Activated T-helper 1 cell treated with anti-CD3 and anti-CD28 coated beads, Interleukin-12 subunit alpha, Interleukin-12 subunit beta, Interleukin-2, Interleukin-4 antibody, amounts not matched to agents 30 ng/mL and 10 ng/mL and 1 ng/mL, durations not matched to agents 14 hours and 24 hours and 36 hours (primary cell): ENCODE results near the gene DCDC2. TPM values are rescaled to one million over a fixed set of nuclear protein-coding genes. Genes with fewer than 3 reads are reported as not detected.
"Not testable (repeated sequence)": the region's sequence is repeated elsewhere in the genome, so short reads cannot be mapped to it uniquely, and the experiment has no call there.

ENCODE experiments used
- DNase-seq: peaks from one replicate; pipeline ENCODE4 v3.0.0; 2021; ENCODE audit warnings: low spot score
- H3K27ac Mint-ChIP-seq: one replicate; pipeline ENCODE4 v1.8.0; 2021; ENCODE audit warnings: mild to moderate bottlenecking, mixed read lengths
- H3K27me3 Mint-ChIP-seq: one replicate; pipeline ENCODE4 v1.8.0; 2022; ENCODE audit warnings: mild to moderate bottlenecking, moderate library complexity, mixed read lengths; ENCODE audit not compliant: insufficient read depth
- H3K36me3 Mint-ChIP-seq: one replicate; pipeline ENCODE4 v1.8.0; 2021; ENCODE audit warnings: low read depth, mixed read lengths
- H3K4me1 Mint-ChIP-seq: one replicate; pipeline ENCODE4 v1.8.0; 2021; ENCODE audit warnings: low read depth, mixed read lengths
- H3K4me3 Mint-ChIP-seq: one replicate; pipeline ENCODE4 v1.8.0; 2021; ENCODE audit warnings: mild to moderate bottlenecking, moderate library complexity, mixed read lengths
- H3K9me3 Mint-ChIP-seq: one replicate; pipeline ENCODE4 v1.8.0; 2021; ENCODE audit warnings: mixed read lengths
- intact Hi-C: fragments of 100-400 bp; cut with micrococcal nuclease; formaldehyde crosslinking; loops from one replicate; pipeline ENCODE4 v1.15.1; 2024
- total RNA-seq: library from RNA; stranded (reverse); gene quantifications from 2 replicates; pipeline ENCODE4 v1.2.3, GENCODE V29; 2022

DCDC2 gene
- total RNA-seq, 1 donor from 2014 or later: not detected

GRCh38 chr6:24306038-24306437 lies 51.8 kb downstream of the DCDC2 start:
- Mint-ChIP-seq H3K27ac (no peak overlapping the region), H3K27me3 (peaks cover 8% of the 10 kb centered on the region), H3K4me1 (no peaks in the 10 kb centered on the region), H3K9me3 (no peaks in the 10 kb centered on the region), H3K4me3 (no peak overlapping the region), H3K36me3 (no peaks in the 10 kb centered on the region)
- intact Hi-C loops: no loop called here
- no peak for DNase-seq

GRCh38 chr6:24296944-24297343 lies 60.9 kb downstream of the DCDC2 start:
- H3K9me3 Mint-ChIP-seq: peaks cover 10% of the 10 kb centered on the region
- no peaks in the 10 kb centered on the region for H3K36me3 Mint-ChIP-seq
- H3K27ac Mint-ChIP-seq: no peak overlapping the region
- no peaks in the 10 kb centered on the region for H3K4me1 Mint-ChIP-seq
- H3K4me3 Mint-ChIP-seq: no peak overlapping the region
- no peak for DNase-seq
- no peaks in the 10 kb centered on the region for H3K27me3 Mint-ChIP-seq
- intact Hi-C loops: no loop called here

GRCh38 chr6:24293852-24294251 lies 64.0 kb downstream of the DCDC2 start:
- H3K4me1 Mint-ChIP-seq, DNase-seq, H3K36me3 Mint-ChIP-seq, H3K27me3 Mint-ChIP-seq, H3K9me3 Mint-ChIP-seq, H3K4me3 Mint-ChIP-seq, intact Hi-C loops, H3K27ac Mint-ChIP-seq: not testable (repeated sequence)

- DNase-seq: no peak
- no peaks in the 10 kb centered on the region for H3K9me3 Mint-ChIP-seq
- H3K27ac Mint-ChIP-seq: no peak overlapping the region
- H3K27me3 Mint-ChIP-seq: peaks cover 4% of the 10 kb centered on the region
- peaks cover 7% of the 10 kb centered on the region for H3K4me1 Mint-ChIP-seq
- no peaks in the 10 kb centered on the region for H3K36me3 Mint-ChIP-seq
- H3K4me3 Mint-ChIP-seq: no peak overlapping the region
- intact Hi-C loops: loop anchor here (10.0 kb wide), 1 partner anchor 408 kb away; no protein-coding TSS in a partner anchor
These were observed 70.6 kb downstream of the DCDC2 start for GRCh38 chr6:24287239-24287638.

- no peak overlapping the region for H3K4me3 Mint-ChIP-seq
- DNase-seq: no peak
- peaks cover 6% of the 10 kb centered on the region for H3K27me3 Mint-ChIP-seq
- peaks cover 7% of the 10 kb centered on the region for H3K4me1 Mint-ChIP-seq
- intact Hi-C loops: loop anchor here (10.0 kb wide), 1 partner anchor 411 kb away; no protein-coding TSS in a partner anchor
- H3K36me3 Mint-ChIP-seq: no peaks in the 10 kb centered on the region
- no peak overlapping the region for H3K27ac Mint-ChIP-seq
- H3K9me3 Mint-ChIP-seq: no peaks in the 10 kb centered on the region
These were observed 73.9 kb downstream of the DCDC2 start for GRCh38 chr6:24284006-24284405.

GRCh38 chr6:24283043-24283985 lies 74.5 kb downstream of the DCDC2 start:
- H3K4me3 Mint-ChIP-seq: no peak overlapping the region
- no peaks in the 10 kb centered on the region for H3K9me3 Mint-ChIP-seq
- intact Hi-C loops: loop anchor here (1.0 to 10.0 kb wide), 2 partner anchors 76 to 411 kb away; no protein-coding TSS in a partner anchor
- H3K27me3 Mint-ChIP-seq: peaks cover 6% of the 10 kb centered on the region
- H3K4me1 Mint-ChIP-seq: peaks cover 7% of the 10 kb centered on the region
- H3K27ac Mint-ChIP-seq: no peak overlapping the region
- no peaks in the 10 kb centered on the region for H3K36me3 Mint-ChIP-seq
- no peak for DNase-seq

GRCh38 chr6:24274441-24275083 lies 83.3 kb downstream of the DCDC2 start:
- Mint-ChIP-seq H3K9me3 (no peaks in the 10 kb centered on the region), H3K36me3 (no peaks in the 10 kb centered on the region), H3K4me3 (no peak overlapping the region), H3K27me3 (peaks cover 4% of the 10 kb centered on the region), H3K4me1 (no peaks in the 10 kb centered on the region), H3K27ac (no peak overlapping the region)
- intact Hi-C loops: no loop called here
- DNase-seq: no peak

- no peaks in the 10 kb centered on the region for H3K4me1 Mint-ChIP-seq
- intact Hi-C loops: no loop called here
- peaks cover 6% of the 10 kb centered on the region for H3K27me3 Mint-ChIP-seq
- no peaks in the 10 kb centered on the region for H3K9me3 Mint-ChIP-seq
- H3K27ac Mint-ChIP-seq: no peak overlapping the region
- H3K36me3 Mint-ChIP-seq: no peaks in the 10 kb centered on the region
- H3K4me3 Mint-ChIP-seq: no peak overlapping the region
- DNase-seq: no peak
These were observed 84.6 kb downstream of the DCDC2 start for GRCh38 chr6:24273096-24273870.

- intact Hi-C loops: no loop called here
- Mint-ChIP-seq H3K36me3 (no peaks in the 10 kb centered on the region), H3K4me1 (no peaks in the 10 kb centered on the region), H3K9me3 (no peaks in the 10 kb centered on the region), H3K4me3 (no peak overlapping the region), H3K27ac (no peak overlapping the region), H3K27me3 (peaks cover 6% of the 10 kb centered on the region)
- no peak for DNase-seq
These were observed 85.3 kb downstream of the DCDC2 start for GRCh38 chr6:24272553-24272952.

- no peak overlapping the region for H3K4me3 Mint-ChIP-seq
- H3K36me3 Mint-ChIP-seq: no peaks in the 10 kb centered on the region
- H3K9me3 Mint-ChIP-seq: no peaks in the 10 kb centered on the region
- no peak for DNase-seq
- H3K4me1 Mint-ChIP-seq: no peaks in the 10 kb centered on the region
- no peak overlapping the region for H3K27ac Mint-ChIP-seq
- intact Hi-C loops: no loop called here
- peaks cover 6% of the 10 kb centered on the region for H3K27me3 Mint-ChIP-seq
These were observed 85.7 kb downstream of the DCDC2 start for GRCh38 chr6:24272148-24272547.

GRCh38 chr6:24270011-24270410 lies 87.8 kb downstream of the DCDC2 start:
- intact Hi-C loops: no loop called here

GRCh38 chr6:24258214-24258613 lies 99.6 kb downstream of the DCDC2 start:
- H3K4me3 Mint-ChIP-seq, H3K4me1 Mint-ChIP-seq, H3K36me3 Mint-ChIP-seq, intact Hi-C loops, H3K27ac Mint-ChIP-seq, H3K27me3 Mint-ChIP-seq, H3K9me3 Mint-ChIP-seq, DNase-seq: not testable (repeated sequence)

More at GRCh38 chr6:24270011-24270410, 87.8 kb downstream of the DCDC2 start:
- H3K9me3 Mint-ChIP-seq: no peaks in the 10 kb centered on the region
- H3K27me3 Mint-ChIP-seq: peaks cover 10% of the 10 kb centered on the region
- DNase-seq: no peak
- no peak overlapping the region for H3K4me3 Mint-ChIP-seq
- no peaks in the 10 kb centered on the region for H3K4me1 Mint-ChIP-seq
- no peaks in the 10 kb centered on the region for H3K36me3 Mint-ChIP-seq
- H3K27ac Mint-ChIP-seq: no peak overlapping the region
